ENCODE data around the gene OTC. TPM values are rescaled to one million over a fixed set of nuclear protein-coding genes. Genes with fewer than 3 reads are reported as not detected.

The OTC gene
- 0.15 TPM in 1 of 2 replicates, not detected in the other for total RNA-seq

DNA sequence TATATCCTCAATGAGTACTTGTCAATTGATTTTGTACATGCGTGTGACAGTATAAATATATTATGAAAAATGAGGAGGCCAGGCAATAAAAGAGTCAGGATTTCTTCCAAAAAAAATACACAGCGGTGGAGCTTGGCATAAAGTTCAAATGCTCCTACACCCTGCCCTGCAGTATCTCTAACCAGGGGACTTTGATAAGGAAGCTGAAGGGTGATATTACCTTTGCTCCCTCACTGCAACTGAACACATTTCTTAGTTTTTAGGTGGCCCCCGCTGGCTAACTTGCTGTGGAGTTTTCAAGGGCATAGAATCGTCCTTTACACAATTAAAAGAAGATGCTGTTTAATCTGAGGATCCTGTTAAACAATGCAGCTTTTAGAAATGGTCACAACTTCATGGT lies at the start of gene OTC:
Gene OTC (plus strand): TSS at position 243 of the 400 bp plus-strand sequence. CDS start 93 bp downstream, at position 336.

DNA sequence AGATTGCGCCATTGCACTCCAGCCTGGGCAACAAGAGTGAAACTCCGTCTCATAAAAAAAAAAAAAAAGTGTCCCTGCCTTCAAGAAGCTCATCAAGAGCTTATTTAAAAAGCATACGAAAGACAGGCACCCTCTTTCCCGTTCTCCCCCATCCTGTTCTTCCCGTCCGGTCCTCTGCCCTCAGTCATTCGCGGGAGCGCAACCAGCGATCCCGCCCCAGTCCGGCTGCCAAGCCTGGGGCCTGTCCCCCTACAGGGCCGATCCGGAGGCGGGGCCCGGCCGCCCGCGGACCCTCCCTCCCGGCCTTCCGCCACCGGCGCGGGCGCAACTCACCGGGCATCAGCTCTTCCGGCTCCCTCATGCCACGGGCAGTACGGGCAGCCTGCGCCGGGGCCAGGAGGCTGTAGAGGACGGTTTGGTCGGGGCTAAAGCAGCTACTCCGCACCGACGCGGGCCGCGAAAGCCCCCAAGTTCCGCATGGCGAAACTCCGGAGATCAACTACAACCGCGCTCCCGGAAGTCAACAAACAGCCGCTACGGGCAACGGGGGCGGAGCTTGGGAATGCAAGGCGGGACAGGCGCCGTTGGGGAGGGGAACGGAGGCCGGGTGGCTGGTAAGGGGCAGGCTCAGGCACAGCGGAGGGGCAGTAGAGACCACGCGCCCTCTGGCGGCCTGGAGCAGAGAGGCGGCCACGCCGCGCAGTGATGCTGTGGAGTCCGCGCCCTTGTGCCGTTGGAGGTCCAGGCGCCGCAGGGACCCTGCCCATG lies 25.2 kb upstream of the OTC start, which contains the start of gene RPGR:
Gene RPGR (minus strand): TSS at position 503 of the 768 bp plus-strand sequence. CDS start 142 bp downstream, at position 361.

Other genes starting within 250 kb of the OTC start
- 66.0 and 102 TPM in 2 replicates for gene SRPX, start 131.7 kb upstream of the OTC start, total RNA-seq
- 29.8 and 33.8 TPM in 2 replicates for gene RPGR, start 25.1 kb upstream of the OTC start, total RNA-seq
- gene TSPAN7, start 208.9 kb downstream of the OTC start, total RNA-seq = 3.6 and 6.2 TPM in 2 replicates

Data from epithelial cell of umbilical artery (primary cell).